ENCODE results near the gene UNC5A.

Gene UNC5A

GRCh38 chr5:176781638-176782570 is 28.5 kb upstream of the UNC5A start:
- no peak for DNase-seq

- DNase-seq, result no peak
Measured at GRCh38 chr5:176784218-176785165, 25.9 kb upstream of the UNC5A start.

GRCh38 chr5:176785184-176786145 is 24.9 kb upstream of the UNC5A start:
- no peak for DNase-seq

- no peak for DNase-seq
Measured at GRCh38 chr5:176787676-176788075, 22.7 kb upstream of the UNC5A start.

- DNase-seq, result no peak
Measured at GRCh38 chr5:176788091-176788490, 22.3 kb upstream of the UNC5A start.

- DNase-seq, result no peak
Measured at GRCh38 chr5:176788941-176789872, 21.2 kb upstream of the UNC5A start.

- no peak for DNase-seq
Measured at GRCh38 chr5:176789873-176790615, 20.3 kb upstream of the UNC5A start.

GRCh38 chr5:176790941-176791340 is 19.4 kb upstream of the UNC5A start:
- DNase-seq, result no peak

GRCh38 chr5:176792655-176793342 is 17.6 kb upstream of the UNC5A start:
- DNase-seq, result no peak

GRCh38 chr5:176793343-176793699 is 17.0 kb upstream of the UNC5A start:
- no peak for DNase-seq

- no peak for DNase-seq
Measured at GRCh38 chr5:176793736-176794135, 16.6 kb upstream of the UNC5A start.

GRCh38 chr5:176794509-176794908 is 15.8 kb upstream of the UNC5A start:
- no peak for DNase-seq

- no peak for DNase-seq
Measured at GRCh38 chr5:176796411-176796810, 13.9 kb upstream of the UNC5A start.

GRCh38 chr5:176796970-176797369 is 13.4 kb upstream of the UNC5A start:
- no peak for DNase-seq

GRCh38 chr5:176797456-176798050 is 12.8 kb upstream of the UNC5A start:
- DNase-seq, result no peak

- DNase-seq, result no peak
Measured at GRCh38 chr5:176798086-176798876, 12.1 kb upstream of the UNC5A start.

GRCh38 chr5:176798949-176799348 is 11.4 kb upstream of the UNC5A start:
- DNase-seq, result no peak

- DNase-seq, result no peak
Measured at GRCh38 chr5:176799488-176799887, 10.9 kb upstream of the UNC5A start.

- DNase-seq, result no peak
Measured at GRCh38 chr5:176800024-176800423, 10.3 kb upstream of the UNC5A start.

Data from SIG-M5 (cell line).